HepG2 (cell line): ENCODE measurements around the gene COCH. TPM values are rescaled to one million over a fixed set of nuclear protein-coding genes. Genes with fewer than 3 reads are reported as not detected.

ENCODE experiments used
- ARID3A ChIP-seq: IDR thresholded peaks from 2 replicates; pipeline ENCODE4 v1.6.1; 2012; ENCODE audit warnings: low read depth, low read length, improper control_type of control experiment
- ARID5B ChIP-seq: IDR thresholded peaks from 2 replicates; pipeline ENCODE4 v1.4.0; 2020; ENCODE audit warnings: mild to moderate bottlenecking, missing genetic modification reagents
- ATF4 ChIP-seq, 2 experiments: fragments of 450-650 bp in 1 of 2; sonication (generic) in 1 of 2; formaldehyde crosslinking; IDR thresholded peaks; 2 replicates each; pipeline versions ENCODE4 v1.5.0 to v1.8.0; 2020 to 2022; ENCODE audit warnings: mild to moderate bottlenecking in 1 of 2, missing genetic modification reagents in 1 of 2
- BCL6 ChIP-seq: IDR thresholded peaks from 2 replicates; pipeline ENCODE4 v1.6.1; 2016; ENCODE audit warnings: missing genetic modification reagents, missing compliant biosample characterization
- CEBPG ChIP-seq: IDR thresholded peaks from 2 replicates; pipeline ENCODE4 v1.6.1; 2016
- FOXP1 ChIP-seq, 2 experiments: fragments of 450-650 bp in 1 of 2; IDR thresholded peaks; 2 replicates each; pipeline ENCODE4 v1.6.1; 2017 to 2018; ENCODE audit warnings: antibody characterized with exemption in 1 of 2
- PAXIP1 ChIP-seq: sonication (generic); formaldehyde crosslinking; conservative IDR thresholded peaks from 2 replicates; pipeline ENCODE4 v1.4.0; 2020; ENCODE audit warnings: mild to moderate bottlenecking, missing genetic modification reagents, moderate library complexity
- POGK ChIP-seq: sonication (generic); formaldehyde crosslinking; conservative IDR thresholded peaks from 2 replicates; pipeline ENCODE4 v1.8.0; 2022; ENCODE audit warnings: mild to moderate bottlenecking, moderate library complexity, missing genetic modification reagents
- SMAD9 ChIP-seq: sonication (generic); formaldehyde crosslinking; IDR thresholded peaks from 2 replicates; pipeline ENCODE4 v1.5.1; 2020; ENCODE audit warnings: mild to moderate bottlenecking, missing genetic modification reagents
- ZNF12 ChIP-seq: sonication (generic); formaldehyde crosslinking; IDR thresholded peaks from 2 replicates; pipeline ENCODE4 v1.5.0; 2020; ENCODE audit warnings: missing genetic modification reagents
- ZNF235 ChIP-seq: sonication (generic); formaldehyde crosslinking; IDR thresholded peaks from 2 replicates; pipeline ENCODE4 v1.8.1; 2023; ENCODE audit warnings: mild to moderate bottlenecking, missing genetic modification reagents, borderline replicate concordance
- ZNF329 ChIP-seq: sonication (generic); formaldehyde crosslinking; IDR thresholded peaks from 2 replicates; pipeline ENCODE4 v1.9.0; 2021; ENCODE audit warnings: low read depth, mild to moderate bottlenecking, missing genetic modification reagents
- ZNF768 ChIP-seq: sonication (generic); formaldehyde crosslinking; IDR thresholded peaks from 2 replicates; pipeline ENCODE4 v1.4.0; 2020; ENCODE audit warnings: missing genetic modification reagents
- polyA plus RNA-seq, 8 experiments: library from polyadenylated mRNA; depleted of rRNA in 3 of 8; stranded (reverse) in 7 of 8; unstranded in 1 of 8; fragments of >200 nt; fragmentation: Illumina TruSeq in 4 of 8; extraction: Trizol in 4 of 8; gene quantifications; 2 replicates each; pipeline versions ENCODE4 v1.2.1 to v1.2.3, GENCODE V29; 2011 to 2016; ENCODE audit warnings: low read depth in 4 of 8, missing spikeins in 1 of 8, mixed read lengths in 1 of 8; ENCODE audit not compliant: insufficient read depth in 1 of 8
- total RNA-seq, 5 experiments: library from RNA; depleted of rRNA; stranded (reverse); fragments of >200 nt; fragmentation: Illumina TruSeq; extraction: Trizol; gene quantifications; 2 replicates each; pipeline ENCODE4 v1.2.3, GENCODE V29; 2016; ENCODE audit warnings: low read depth in 1 of 5
- TF ChIP-seq, protein P1 (sequence below): sonication (generic); formaldehyde crosslinking; IDR thresholded peaks from 2 replicates; pipeline ENCODE4 v1.8.0; 2022; ENCODE audit warnings: mild to moderate bottlenecking, missing genetic modification reagents, moderate library complexity

Gene COCH
- total and polyA plus RNA-seq, 2 of the 13 experiments (the other 11 are each of a cell fraction or from before 2014, with no cell fraction given) = 78.2 to 79.3 TPM

DNA sequence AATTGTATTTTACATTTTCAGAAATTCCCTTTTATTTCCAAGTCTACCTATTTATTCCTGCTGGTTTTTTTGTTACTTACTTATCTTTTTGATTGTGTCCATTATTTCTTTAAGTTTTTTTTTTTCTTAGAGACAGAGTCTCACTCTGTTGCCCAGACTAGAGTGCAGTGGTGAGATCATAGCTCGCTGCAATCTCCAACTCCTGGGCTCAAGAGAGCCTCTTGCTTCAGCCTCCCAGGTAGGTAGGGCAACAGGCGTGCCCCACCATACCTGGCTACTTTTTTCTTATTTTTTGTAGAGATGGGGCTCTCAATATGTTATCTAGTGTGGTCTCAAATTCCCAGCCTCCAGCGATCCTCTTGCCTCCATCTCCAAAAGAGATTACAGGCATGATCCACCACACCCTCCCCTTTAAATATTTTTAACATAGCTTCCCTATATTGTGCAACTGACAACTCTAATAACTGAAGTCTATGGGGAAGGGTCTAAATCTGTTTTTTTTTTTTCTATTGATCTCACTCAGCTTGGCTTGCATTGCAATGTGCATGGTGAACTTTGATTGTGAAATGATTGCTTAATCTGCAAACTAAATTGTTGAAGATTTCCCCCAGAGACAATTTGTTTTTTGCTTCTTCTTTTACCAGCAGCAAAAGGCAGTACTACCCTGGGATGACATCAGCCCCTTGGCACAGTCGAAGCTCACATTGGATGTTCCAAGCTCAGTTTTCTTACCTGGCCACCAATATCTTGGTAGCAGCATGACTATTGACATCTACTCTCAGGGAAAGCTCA lies 25.7 kb upstream of the COCH start (continued):
- TF ChIP-seq PAXIP1 = 0 out of 2 replicates have a peak, but pooled peaks have one; percentile 10
- TF ChIP-seq, protein P1, sequence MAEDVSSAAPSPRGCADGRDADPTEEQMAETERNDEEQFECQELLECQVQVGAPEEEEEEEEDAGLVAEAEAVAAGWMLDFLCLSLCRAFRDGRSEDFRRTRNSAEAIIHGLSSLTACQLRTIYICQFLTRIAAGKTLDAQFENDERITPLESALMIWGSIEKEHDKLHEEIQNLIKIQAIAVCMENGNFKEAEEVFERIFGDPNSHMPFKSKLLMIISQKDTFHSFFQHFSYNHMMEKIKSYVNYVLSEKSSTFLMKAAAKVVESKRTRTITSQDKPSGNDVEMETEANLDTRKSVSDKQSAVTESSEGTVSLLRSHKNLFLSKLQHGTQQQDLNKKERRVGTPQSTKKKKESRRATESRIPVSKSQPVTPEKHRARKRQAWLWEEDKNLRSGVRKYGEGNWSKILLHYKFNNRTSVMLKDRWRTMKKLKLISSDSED = no peak
- TF ChIP-seq ATF4 (CRISPR knock-in tag; IDR thresholded peaks at IDR 0.05) = peak in 1 of 2 experiments; percentile 63; a peak in 2 of 4 replicates
- TF ChIP-seq ZNF768 (CRISPR knock-in tag) = no peak
- TF ChIP-seq BCL6 (CRISPR knock-in tag) = 0 out of 2 replicates have a peak, but pooled peaks have one; percentile 7
- no peak for TF ChIP-seq SMAD9 (CRISPR knock-in tag)
- no peak for TF ChIP-seq FOXP1 (IDR thresholded peaks at IDR 0.05)
- TF ChIP-seq FOXP1 (CRISPR knock-in tag; IDR thresholded peaks at IDR 0.05) = no peak
- TF ChIP-seq ZNF235 (CRISPR knock-in tag) = no peak
- TF ChIP-seq ZNF329 (CRISPR knock-in tag) = no peak
- TF ChIP-seq ARID3A = peak; percentile 70
- 0 out of 2 replicates have a peak, but pooled peaks have one; percentile 36 for TF ChIP-seq POGK (CRISPR knock-in tag)
- TF ChIP-seq CEBPG = peak; percentile 79
- no peak for TF ChIP-seq ZNF12
- TF ChIP-seq ARID5B (CRISPR knock-in tag) = peak; percentile 40; the same call in 1 of the 2 replicates
